Neural progenitor cell (in vitro differentiated cells): ENCODE data around the gene HYAL2. TPM values are rescaled to one million over a fixed set of nuclear protein-coding genes. Genes with fewer than 3 reads are reported as not detected.
A peak's percentile ranks its signal among the peaks of the same experiment; 100 is the strongest.

Experiments
- DNase-seq: peaks from one replicate; pipeline ENCODE4 v3.0.0-alpha.2; 2016; ENCODE audit warnings: low spot score
- H2AFZ ChIP-seq: fragments of 200-600 bp; sonication (generic); replicated peaks from 2 replicates; pipeline ENCODE4 v1.6.1; 2016; ENCODE audit warnings: antibody characterized with exemption
- H3F3A ChIP-seq: fragments of 200-600 bp; sonication (generic); 2 replicates; pipeline ENCODE4 v1.6.1; 2016; ENCODE audit warnings: antibody characterized with exemption, low read depth
- H3K27ac ChIP-seq: fragments of 200-600 bp; sonication (generic); 2 replicates; pipeline ENCODE4 v1.5.1; 2016; ENCODE audit warnings: mild to moderate bottlenecking
- H3K27me3 ChIP-seq: fragments of 200-600 bp; sonication (generic); 2 replicates; pipeline ENCODE4 v1.6.1; 2016; ENCODE audit warnings: mild to moderate bottlenecking, moderate library complexity
- H3K36me3 ChIP-seq: fragments of 200-600 bp; sonication (generic); 2 replicates; pipeline ENCODE4 v1.5.1; 2016
- H3K4me1 ChIP-seq: fragments of 200-600 bp; sonication (generic); 2 replicates; pipeline ENCODE4 v1.6.1; 2016; ENCODE audit warnings: mixed run types
- H3K4me2 ChIP-seq: fragments of 200-600 bp; sonication (generic); 2 replicates; pipeline ENCODE4 v1.6.1; 2016
- H3K4me3 ChIP-seq: fragments of 200-600 bp; sonication (generic); 2 replicates; pipeline ENCODE4 v1.5.1; 2016
- H3K79me2 ChIP-seq: fragments of 200-600 bp; sonication (generic); 2 replicates; pipeline ENCODE4 v1.6.1; 2016; ENCODE audit warnings: low read depth
- H3K9ac ChIP-seq: fragments of 200-600 bp; sonication (generic); 2 replicates; pipeline ENCODE4 v1.6.1; 2016
- H3K9me3 ChIP-seq: fragments of 200-600 bp; sonication (generic); 2 replicates; pipeline ENCODE4 v1.5.1; 2016; ENCODE audit warnings: low read depth
- H4K20me1 ChIP-seq: fragments of 200-600 bp; sonication (generic); 2 replicates; pipeline ENCODE4 v1.6.1; 2016; ENCODE audit warnings: low read depth
- H3K27ac Mint-ChIP-seq: 3 replicates; pipeline ENCODE4 v1.8.0; 2021; ENCODE audit warnings: mixed read lengths
- H3K27me3 Mint-ChIP-seq: 2 replicates; pipeline ENCODE4 v1.8.0; 2022; ENCODE audit warnings: low read depth, mild to moderate bottlenecking, inconsistent platforms, moderate library complexity, mixed read lengths; ENCODE audit not compliant: insufficient read depth
- H3K36me3 Mint-ChIP-seq: 3 replicates; pipeline ENCODE4 v1.8.0; 2021; ENCODE audit warnings: mixed read lengths
- H3K4me1 Mint-ChIP-seq: 3 replicates; pipeline ENCODE4 v1.8.0; 2021; ENCODE audit warnings: mixed read lengths
- H3K4me3 Mint-ChIP-seq: 3 replicates; pipeline ENCODE4 v1.8.0; 2021; ENCODE audit warnings: mild to moderate bottlenecking, moderate library complexity, mixed read lengths
- H3K9me3 Mint-ChIP-seq: 3 replicates; pipeline ENCODE4 v1.8.0; 2020; ENCODE audit warnings: mixed read lengths
- CTCF ChIP-seq: fragments of 200-600 bp; sonication (generic); IDR thresholded peaks from 2 replicates; pipeline ENCODE4 v1.5.1; 2017; ENCODE audit warnings: antibody characterized with exemption, mild to moderate bottlenecking
- EZH2 ChIP-seq: fragments of 200-600 bp; sonication (generic); IDR thresholded peaks from 2 replicates; pipeline ENCODE4 v1.6.1; 2017; ENCODE audit warnings: antibody characterized with exemption, mild to moderate bottlenecking, moderate library complexity
- EZH2phosphoT487 ChIP-seq: fragments of 200-600 bp; sonication (generic); IDR thresholded peaks from 2 replicates; pipeline ENCODE4 v1.6.1; 2017; ENCODE audit warnings: antibody characterized with exemption
- total RNA-seq: library from RNA; depleted of rRNA; stranded (reverse); fragments of >200 nt; gene quantifications from 2 replicates; pipeline ENCODE4 v1.2.3, GENCODE V29; 2015; ENCODE audit warnings: low replicate concordance

Gene HYAL2
- total RNA-seq, 1 donor from 2014 or later, result 38.9 TPM

- Histone ChIP-seq H3K36me3 (no peaks in the 10 kb centered on the region), H2AFZ (no peak overlapping the region), H3K4me3 (peak overlapping the region; percentile 79), H3K27ac (no peak overlapping the region), H3K79me2 (peaks cover 36% of the 10 kb centered on the region), H4K20me1 (peaks cover 38% of the 10 kb centered on the region), H3F3A (no peaks in the 10 kb centered on the region), H3K4me2 (peak overlapping the region; percentile 92), H3K9ac (peak overlapping the region; percentile 96), H3K4me1 (peaks cover 17% of the 10 kb centered on the region), H3K27me3 (peaks cover 2% of the 10 kb centered on the region), H3K9me3 (no peaks in the 10 kb centered on the region)
- no peak for TF ChIP-seq CTCF
- TF ChIP-seq EZH2phosphoT487, result no peak
- no peak for TF ChIP-seq EZH2
- DNase-seq, result no peak
- Mint-ChIP-seq H3K27me3 (peaks cover 7% of the 10 kb centered on the region), H3K4me3 (peak overlapping the region; percentile 95), H3K36me3 (peaks cover 7% of the 10 kb centered on the region), H3K4me1 (peaks cover 38% of the 10 kb centered on the region), H3K27ac (peak overlapping the region; percentile 79), H3K9me3 (no peaks in the 10 kb centered on the region)
Observed at GRCh38 chr3:50358355-50358910, 35.9 kb upstream of the HYAL2 start.

DNA sequence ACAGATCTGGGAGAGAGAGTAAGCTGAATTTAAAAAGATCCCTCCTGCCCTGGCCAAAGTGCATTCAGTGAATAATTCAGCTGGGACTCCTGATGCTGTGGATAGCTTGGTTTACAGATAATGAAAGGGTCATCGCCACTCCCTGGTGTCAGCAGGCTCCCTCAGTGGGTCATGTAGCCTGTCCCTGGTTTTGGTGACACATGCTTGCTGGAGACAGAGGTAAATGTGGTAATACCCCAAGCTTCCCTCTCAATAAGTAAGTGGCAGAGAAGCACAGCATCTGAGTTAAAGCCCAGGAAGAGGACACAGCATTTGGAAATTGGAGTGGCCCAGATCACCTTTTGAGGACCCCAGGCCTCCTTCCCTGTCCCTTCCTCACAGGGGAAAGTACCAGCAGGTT, 34.9 kb upstream of the HYAL2 start:
- Histone ChIP-seq H3K9ac (peak overlapping the region; percentile 96), H3F3A (peaks cover 7% of the 10 kb centered on the region), H4K20me1 (peaks cover 38% of the 10 kb centered on the region), H3K4me1 (peaks cover 17% of the 10 kb centered on the region), H3K27me3 (no peaks in the 10 kb centered on the region), H3K27ac (no peak overlapping the region), H3K4me3 (peak overlapping the region; percentile 79), H3K36me3 (no peaks in the 10 kb centered on the region), H2AFZ (no peak overlapping the region), H3K79me2 (peaks cover 36% of the 10 kb centered on the region), H3K9me3 (no peaks in the 10 kb centered on the region), H3K4me2 (peak overlapping the region; percentile 92)
- Mint-ChIP-seq H3K9me3 (no peaks in the 10 kb centered on the region), H3K36me3 (peaks cover 7% of the 10 kb centered on the region), H3K27ac (no peak overlapping the region), H3K4me1 (peaks cover 38% of the 10 kb centered on the region), H3K27me3 (peaks cover 12% of the 10 kb centered on the region), H3K4me3 (peak overlapping the region; percentile 95)
- no peak for TF ChIP-seq EZH2phosphoT487
- no peak for TF ChIP-seq CTCF
- no peak for TF ChIP-seq EZH2
- no peak for DNase-seq

GRCh38 chr3:50356553-50356952, 34.0 kb upstream of the HYAL2 start:
- H3K9me3 Mint-ChIP-seq, result no peaks in the 10 kb centered on the region
- no peak for DNase-seq

More at GRCh38 chr3:50356553-50356952, 34.0 kb upstream of the HYAL2 start:
- Mint-ChIP-seq H3K27me3 (peaks cover 12% of the 10 kb centered on the region), H3K4me1 (peaks cover 39% of the 10 kb centered on the region), H3K27ac (no peak overlapping the region), H3K36me3 (peaks cover 7% of the 10 kb centered on the region), H3K4me3 (peak overlapping the region; percentile 95)
- peaks cover 7% of the 10 kb centered on the region for H3F3A ChIP-seq
- no peaks in the 10 kb centered on the region for H3K9me3 ChIP-seq
- H2AFZ ChIP-seq, result no peak overlapping the region
- H3K79me2 ChIP-seq, result peaks cover 36% of the 10 kb centered on the region
- TF ChIP-seq CTCF (no peak), EZH2phosphoT487 (no peak), EZH2 (no peak)
- H3K27me3 ChIP-seq, result no peaks in the 10 kb centered on the region
- peaks cover 17% of the 10 kb centered on the region for H3K4me1 ChIP-seq
- no peak overlapping the region for H3K9ac ChIP-seq
- no peak overlapping the region for H3K27ac ChIP-seq
- H4K20me1 ChIP-seq, result peaks cover 41% of the 10 kb centered on the region
- H3K4me3 ChIP-seq, result peak overlapping the region; percentile 79
- no peaks in the 10 kb centered on the region for H3K36me3 ChIP-seq
- peak overlapping the region; percentile 92 for H3K4me2 ChIP-seq
